Activated CD4-positive, alpha-beta T cell treated with anti-CD3 and anti-CD28 coated beads, Interleukin-2, Interleukin-6, amounts not matched to agents 100 ng/mL and 50 ng/mL, durations not matched to agents 16 hours and 8 hours (primary cell): ENCODE results near the gene EXD3.
"Not testable (repeated sequence)": the region's sequence is repeated elsewhere in the genome, so short reads cannot be mapped to it uniquely, and the experiment has no call there.

Experiments used
- DNase-seq: peaks from one replicate; pipeline ENCODE4 v3.0.0-alpha.2; 2020

The EXD3 gene

GRCh38 chr9:137430723-137431415 is 7.9 kb upstream of the EXD3 start:
- DNase-seq = no peak

- DNase-seq = no peak
Measured at GRCh38 chr9:137429974-137430722, 7.2 kb upstream of the EXD3 start.

GRCh38 chr9:137429546-137429890 is 6.6 kb upstream of the EXD3 start:
- DNase-seq = no peak

GRCh38 chr9:137428841-137429545 is 6.0 kb upstream of the EXD3 start:
- no peak for DNase-seq

GRCh38 chr9:137428311-137428630 is 5.3 kb upstream of the EXD3 start:
- no peak for DNase-seq

GRCh38 chr9:137427454-137428310 is 4.7 kb upstream of the EXD3 start:
- DNase-seq = no peak

GRCh38 chr9:137426018-137426681 is 3.2 kb upstream of the EXD3 start:
- no peak for DNase-seq

GRCh38 chr9:137423514-137424291 is 741 bp upstream of the EXD3 start:
- DNase-seq = no peak

- no peak for DNase-seq
Measured at GRCh38 chr9:137421838-137422603, 941 bp downstream of the EXD3 start.

- DNase-seq = peak; percentile 15
Measured at GRCh38 chr9:137417161-137418021, 5.6 kb downstream of the EXD3 start.

GRCh38 chr9:137416563-137417151 is 6.3 kb downstream of the EXD3 start:
- DNase-seq = no peak

- DNase-seq = no peak
Measured at GRCh38 chr9:137416006-137416562, 6.9 kb downstream of the EXD3 start.

- DNase-seq = no peak
Measured at GRCh38 chr9:137415451-137415850, 7.5 kb downstream of the EXD3 start.

GRCh38 chr9:137412431-137412830 is 10.5 kb downstream of the EXD3 start:
- no peak for DNase-seq

GRCh38 chr9:137411645-137412380 is 11.1 kb downstream of the EXD3 start:
- peak; percentile 69 for DNase-seq

GRCh38 chr9:137411260-137411644 is 11.7 kb downstream of the EXD3 start:
- DNase-seq = no peak

GRCh38 chr9:137410891-137411249 is 12.1 kb downstream of the EXD3 start:
- DNase-seq = no peak

- not testable (repeated sequence) for DNase-seq
Measured at GRCh38 chr9:137410236-137410890, 12.6 kb downstream of the EXD3 start.
